T-helper 2 cell treated with Interferon-gamma antibody and Interleukin-4, amounts not matched to agents 100 ng/mL and 5 ng/mL, for 36 hours (primary cell): ENCODE results near the gene SNRPB2. TPM values are rescaled to one million over a fixed set of nuclear protein-coding genes. Genes with fewer than 3 reads are reported as not detected.

ENCODE experiments used
- intact Hi-C: fragments of 100-400 bp; cut with micrococcal nuclease; formaldehyde crosslinking; loops from one replicate; pipeline ENCODE4 v1.15.1; 2023
- total RNA-seq: library from RNA; stranded (reverse); gene quantifications from 2 replicates; pipeline ENCODE4 v1.2.3, GENCODE V29; 2022

The SNRPB2 gene
- total RNA-seq: 125 and 127 TPM in 2 replicates

- intact Hi-C loops: loop anchor here (1.0 to 5.0 kb wide), 8 partner anchors 21 to 1837 kb away; partner anchors contain the start of genes KAT14, MGME1, PET117 and RRBP1
Observed at GRCh38 chr20:16729565-16730460, at the start of gene SNRPB2. Gene SNRPB2 (plus strand): TSS chr20:16730026. CDS start chr20:16731703, 1,677 bp downstream.

- intact Hi-C loops: no loop called here
Observed at GRCh38 chr20:16684416-16684815, 45.4 kb upstream of the SNRPB2 start.

- intact Hi-C loops: no loop called here
Observed at GRCh38 chr20:16689906-16690305, 39.9 kb upstream of the SNRPB2 start.

GRCh38 chr20:16691381-16691780, 38.4 kb upstream of the SNRPB2 start:
- intact Hi-C loops: no loop called here

- intact Hi-C loops: no loop called here
Observed at GRCh38 chr20:16692009-16692408, 37.8 kb upstream of the SNRPB2 start.

- intact Hi-C loops: no loop called here
Observed at GRCh38 chr20:16692442-16692841, 37.4 kb upstream of the SNRPB2 start.

GRCh38 chr20:16693278-16693677, 36.5 kb upstream of the SNRPB2 start:
- intact Hi-C loops: no loop called here

- intact Hi-C loops: no loop called here
Observed at GRCh38 chr20:16694161-16694560, 35.7 kb upstream of the SNRPB2 start.

- intact Hi-C loops: no loop called here
Observed at GRCh38 chr20:16695628-16696027, 34.2 kb upstream of the SNRPB2 start.

GRCh38 chr20:16699293-16699692, 30.5 kb upstream of the SNRPB2 start:
- intact Hi-C loops: no loop called here

- intact Hi-C loops: loop anchor here (1.0 to 5.0 kb wide), 2 partner anchors 60 to 121 kb away; no protein-coding TSS in a partner anchor
Observed at GRCh38 chr20:16701296-16701695, 28.5 kb upstream of the SNRPB2 start.

GRCh38 chr20:16703570-16703969, 26.3 kb upstream of the SNRPB2 start:
- intact Hi-C loops: loop anchor here (5.0 kb wide), 1 partner anchor 119 kb away; no protein-coding TSS in a partner anchor

- intact Hi-C loops: loop anchor here (5.0 kb wide), 1 partner anchor 135 kb away; the partner anchor contains the start of gene KIF16B
Observed at GRCh38 chr20:16707674-16708073, 22.2 kb upstream of the SNRPB2 start.

GRCh38 chr20:16708602-16709001, 21.2 kb upstream of the SNRPB2 start:
- intact Hi-C loops: loop anchor here (1.0 to 5.0 kb wide), 2 partner anchors 22 to 136 kb away; partner anchors contain the start of genes KIF16B and SNRPB2

- intact Hi-C loops: loop anchor here (1.0 to 5.0 kb wide), 2 partner anchors 21 to 137 kb away; partner anchors contain the start of genes KIF16B and SNRPB2
Observed at GRCh38 chr20:16709017-16709416, 20.8 kb upstream of the SNRPB2 start.

GRCh38 chr20:16710781-16711180, 19.0 kb upstream of the SNRPB2 start:
- intact Hi-C loops: no loop called here

GRCh38 chr20:16711661-16712258, 18.1 kb upstream of the SNRPB2 start:
- intact Hi-C loops: no loop called here

- intact Hi-C loops: no loop called here
Observed at GRCh38 chr20:16712511-16712947, 17.3 kb upstream of the SNRPB2 start.

GRCh38 chr20:16713066-16713465, 16.8 kb upstream of the SNRPB2 start:
- intact Hi-C loops: no loop called here

GRCh38 chr20:16714242-16714641, 15.6 kb upstream of the SNRPB2 start:
- intact Hi-C loops: no loop called here

GRCh38 chr20:16714751-16715150, 15.1 kb upstream of the SNRPB2 start:
- intact Hi-C loops: no loop called here

- intact Hi-C loops: no loop called here
Observed at GRCh38 chr20:16719421-16719820, 10.4 kb upstream of the SNRPB2 start.
